Effector CD8-positive, alpha-beta T cell (primary cell): ENCODE data around the gene GMCL1.
"Not testable (repeated sequence)": the region's sequence is repeated elsewhere in the genome, so short reads cannot be mapped to it uniquely, and the experiment has no call there.

Experiments used
- DNase-seq: peaks from one replicate; lab custom pipeline; 2025; lab: John Stamatoyannopoulos, UW
- total RNA-seq, 4 experiments: gene quantifications; one replicate each; lab custom pipeline; 2026; lab: John Stamatoyannopoulos, UW

The GMCL1 gene
- 38.2 to 64.1 (median 51.2) reads per million in 4 experiments for total RNA-seq

- DNase-seq: peak; percentile 98
Observed at GRCh38 chr2:69829256-69830044, at the start of gene GMCL1. Gene GMCL1 (plus strand): TSS chr2:69829660. CDS start chr2:69829893, 233 bp downstream.

GRCh38 chr2:69780921-69781320 is 48.5 kb upstream of the GMCL1 start:
- DNase-seq: no peak

GRCh38 chr2:69781321-69782248 is 47.9 kb upstream of the GMCL1 start:
- DNase-seq: no peak

- DNase-seq: no peak
Observed at GRCh38 chr2:69784228-69784627, 45.2 kb upstream of the GMCL1 start.

- no peak for DNase-seq
Observed at GRCh38 chr2:69785358-69785757, 44.1 kb upstream of the GMCL1 start.

GRCh38 chr2:69786052-69786560 is 43.4 kb upstream of the GMCL1 start:
- DNase-seq: no peak

- no peak for DNase-seq
Observed at GRCh38 chr2:69789175-69789721, 40.2 kb upstream of the GMCL1 start.

GRCh38 chr2:69789772-69790600 is 39.5 kb upstream of the GMCL1 start:
- DNase-seq: no peak

- no peak for DNase-seq
Observed at GRCh38 chr2:69790601-69790959, 38.9 kb upstream of the GMCL1 start.

- DNase-seq: no peak
Observed at GRCh38 chr2:69791045-69791444, 38.4 kb upstream of the GMCL1 start.

- DNase-seq: no peak
Observed at GRCh38 chr2:69796174-69796573, 33.3 kb upstream of the GMCL1 start.

GRCh38 chr2:69797235-69797634 is 32.2 kb upstream of the GMCL1 start:
- DNase-seq: no peak

- DNase-seq: no peak
Observed at GRCh38 chr2:69797836-69798289, 31.6 kb upstream of the GMCL1 start.

GRCh38 chr2:69798290-69798908 is 31.1 kb upstream of the GMCL1 start:
- no peak for DNase-seq

GRCh38 chr2:69798909-69799526 is 30.4 kb upstream of the GMCL1 start:
- no peak for DNase-seq

- no peak for DNase-seq
Observed at GRCh38 chr2:69801745-69802290, 27.6 kb upstream of the GMCL1 start.

GRCh38 chr2:69802781-69803367 is 26.6 kb upstream of the GMCL1 start:
- not testable (repeated sequence) for DNase-seq

- DNase-seq: no peak
Observed at GRCh38 chr2:69804416-69804815, 25.0 kb upstream of the GMCL1 start.

GRCh38 chr2:69805887-69806286 is 23.6 kb upstream of the GMCL1 start:
- DNase-seq: no peak
